Adipocyte (in vitro differentiated cells): ENCODE results near the gene HES6.
A peak's percentile ranks its signal among the peaks of the same experiment; 100 is the strongest.

Experiments
- DNase-seq: peaks from one replicate; pipeline ENCODE4 v3.0.0-alpha.2; 2015; ENCODE audit warnings: low read depth
- H3K27me3 ChIP-seq: replicated peaks from 2 replicates; pipeline ENCODE4 v1.7.0; 2013; ENCODE audit warnings: mild to moderate bottlenecking, low read length, moderate library complexity; ENCODE audit not compliant: control insufficient read depth, insufficient read depth
- H3K36me3 ChIP-seq: 2 replicates; pipeline ENCODE4 v1.7.0; 2013; ENCODE audit warnings: low read length, mild to moderate bottlenecking, moderate library complexity; ENCODE audit not compliant: control insufficient read depth, insufficient read depth, severe bottlenecking
- H3K4me1 ChIP-seq: 2 replicates; pipeline ENCODE4 v1.7.0; 2013; ENCODE audit warnings: mild to moderate bottlenecking, low read length, moderate library complexity; ENCODE audit not compliant: control insufficient read depth, insufficient read depth
- H3K4me3 ChIP-seq: 2 replicates; pipeline ENCODE4 v1.7.0; 2013; ENCODE audit warnings: mild to moderate bottlenecking, low read length, moderate library complexity
- H3K9ac ChIP-seq: 2 replicates; pipeline ENCODE4 v1.7.0; 2013; ENCODE audit warnings: mild to moderate bottlenecking, low read length, moderate library complexity
- H3K9me3 ChIP-seq: 2 replicates; pipeline ENCODE4 v1.7.0; 2013; ENCODE audit warnings: mild to moderate bottlenecking, low read length, moderate library complexity; ENCODE audit not compliant: control insufficient read depth

Gene HES6, protein sequence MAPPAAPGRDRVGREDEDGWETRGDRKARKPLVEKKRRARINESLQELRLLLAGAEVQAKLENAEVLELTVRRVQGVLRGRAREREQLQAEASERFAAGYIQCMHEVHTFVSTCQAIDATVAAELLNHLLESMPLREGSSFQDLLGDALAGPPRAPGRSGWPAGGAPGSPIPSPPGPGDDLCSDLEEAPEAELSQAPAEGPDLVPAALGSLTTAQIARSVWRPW

DNA sequence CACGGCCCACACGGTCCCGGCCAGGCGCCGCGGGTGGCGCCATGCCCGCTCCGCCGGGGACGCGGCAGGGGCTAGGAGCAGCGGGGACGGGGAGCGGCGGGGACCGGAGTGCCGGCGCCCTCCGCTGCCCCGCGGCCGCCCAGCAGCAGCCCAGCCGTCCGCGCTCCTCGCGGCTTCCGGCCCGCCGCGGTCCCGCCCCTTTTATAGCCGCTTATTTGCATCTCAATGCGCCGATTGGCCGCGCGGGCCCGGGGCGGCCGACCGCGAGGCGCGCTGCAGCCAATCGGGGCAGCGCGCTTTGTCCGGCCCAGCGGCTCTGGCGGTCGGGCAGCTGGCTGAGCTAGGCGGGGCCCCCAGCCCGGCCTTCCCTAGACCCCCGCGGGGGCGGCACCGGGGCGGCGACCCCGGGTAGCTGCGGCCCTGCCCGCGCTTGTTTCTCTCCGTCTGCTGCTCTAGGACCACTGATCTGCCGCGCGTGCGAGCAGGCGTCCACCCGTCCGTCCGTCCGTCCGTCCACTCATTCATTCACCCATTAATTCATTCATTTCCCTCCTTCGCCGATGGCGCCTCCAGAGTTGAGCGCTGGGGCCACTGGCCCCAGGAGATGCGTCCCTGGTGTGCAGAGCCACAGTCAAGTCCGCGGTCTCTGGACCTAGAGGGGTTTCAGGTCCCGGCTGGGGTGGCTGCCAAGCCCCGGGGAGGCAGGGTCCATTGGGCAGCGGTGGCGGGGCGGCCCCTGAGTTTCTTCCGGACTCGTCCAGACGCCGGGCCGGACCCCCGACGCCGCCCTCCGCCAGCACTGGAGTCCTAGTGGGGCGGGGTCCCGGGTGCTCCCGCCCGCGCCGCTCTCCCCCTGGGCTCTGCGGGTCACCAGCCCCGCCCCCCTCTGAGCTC, at the start of gene HES6:
Gene HES6 (minus strand): TSS at position 176 of the 894 bp plus-strand sequence. CDS start 133 bp downstream, at position 43.
- peaks cover 19% of the 10 kb centered on the region for H3K4me1 ChIP-seq
- H3K36me3 ChIP-seq = no peaks in the 10 kb centered on the region
- peak within 1 kb of the TSS; percentile 75 for H3K4me3 ChIP-seq
- DNase-seq = peak; percentile 97
- peaks cover 34% of the 10 kb centered on the region for H3K27me3 ChIP-seq
- H3K9me3 ChIP-seq = no peaks in the 10 kb centered on the region
- H3K9ac ChIP-seq = no peak within 1 kb of the TSS

- Histone ChIP-seq H3K4me1 (peaks cover 36% of the 10 kb centered on the region), H3K9me3 (no peaks in the 10 kb centered on the region), H3K36me3 (no peaks in the 10 kb centered on the region), H3K27me3 (peaks cover 3% of the 10 kb centered on the region), H3K4me3 (peak overlapping the region; percentile 90), H3K9ac (peak overlapping the region; percentile 87)
- no peak for DNase-seq
These were observed 49.7 kb upstream of the HES6 start for GRCh38 chr2:238289574-238289973.

GRCh38 chr2:238288650-238289573, 49.1 kb upstream of the HES6 start:
- DNase-seq = peak; percentile 98
- Histone ChIP-seq H3K9ac (peak overlapping the region; percentile 87), H3K4me1 (peaks cover 36% of the 10 kb centered on the region), H3K4me3 (peak overlapping the region; percentile 90), H3K27me3 (no peaks in the 10 kb centered on the region), H3K9me3 (no peaks in the 10 kb centered on the region), H3K36me3 (no peaks in the 10 kb centered on the region)

DNA sequence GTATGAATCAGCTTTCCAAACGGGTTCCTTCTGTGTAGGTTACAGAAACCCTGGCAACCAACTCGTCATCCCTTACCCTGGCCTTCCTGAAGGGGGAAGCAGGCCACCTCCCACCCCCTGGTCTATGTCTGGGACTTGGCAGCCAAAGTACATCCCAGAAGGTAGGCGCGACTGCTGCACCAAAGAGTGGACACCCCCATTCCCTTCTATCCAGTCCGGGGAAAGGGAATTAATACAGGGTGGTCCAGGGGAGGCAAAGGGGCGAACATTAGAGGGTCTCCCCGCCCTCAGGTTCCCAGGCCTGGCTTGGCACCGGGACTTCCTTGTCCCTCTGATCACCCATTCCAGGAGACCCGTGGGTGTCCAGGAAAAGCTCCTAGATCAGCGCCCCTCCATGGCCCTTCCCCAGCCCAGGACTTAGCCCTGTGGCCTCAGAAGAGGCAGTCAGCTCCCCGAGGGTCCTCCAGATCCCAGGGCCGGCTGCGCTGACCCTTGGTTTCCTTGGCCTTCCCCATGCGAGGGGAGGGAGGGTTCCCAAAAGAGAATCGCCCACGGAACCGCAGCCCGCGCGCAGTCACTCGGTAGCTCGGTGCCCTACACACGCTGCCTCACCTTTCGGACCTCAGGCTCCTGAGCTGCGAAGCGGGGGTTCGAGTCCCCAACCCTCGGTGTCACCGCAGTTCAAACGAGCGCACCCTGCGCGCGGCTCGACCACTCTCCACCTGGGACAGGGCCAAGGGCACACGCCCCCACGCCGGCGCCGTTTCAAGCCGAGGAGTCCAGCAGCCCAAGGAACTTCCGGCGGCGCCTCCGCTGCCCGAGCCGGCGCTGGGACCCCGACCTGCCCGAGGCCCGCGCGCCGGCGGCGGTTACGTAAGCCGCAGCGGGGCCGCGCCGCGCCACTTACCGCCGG, 48.2 kb upstream of the HES6 start, which contains the start of gene PER2:
Gene PER2 (minus strand): TSS at position 874 of the 913 bp plus-strand sequence. CDS start 10,674 bp downstream, outside the sequence.
- Histone ChIP-seq H3K27me3 (no peaks in the 10 kb centered on the region), H3K36me3 (no peaks in the 10 kb centered on the region), H3K4me3 (peak within 1 kb of the TSS; percentile 90), H3K4me1 (peaks cover 36% of the 10 kb centered on the region), H3K9me3 (no peaks in the 10 kb centered on the region), H3K9ac (peak within 1 kb of the TSS; percentile 87)
- DNase-seq = peak; percentile 88

- Histone ChIP-seq H3K27me3 (no peaks in the 10 kb centered on the region), H3K4me1 (peaks cover 36% of the 10 kb centered on the region), H3K9ac (peak overlapping the region; percentile 87), H3K4me3 (peak overlapping the region; percentile 90), H3K36me3 (no peaks in the 10 kb centered on the region), H3K9me3 (no peaks in the 10 kb centered on the region)
- DNase-seq = peak; percentile 9
These were observed 47.3 kb upstream of the HES6 start for GRCh38 chr2:238286987-238287736.

DNA sequence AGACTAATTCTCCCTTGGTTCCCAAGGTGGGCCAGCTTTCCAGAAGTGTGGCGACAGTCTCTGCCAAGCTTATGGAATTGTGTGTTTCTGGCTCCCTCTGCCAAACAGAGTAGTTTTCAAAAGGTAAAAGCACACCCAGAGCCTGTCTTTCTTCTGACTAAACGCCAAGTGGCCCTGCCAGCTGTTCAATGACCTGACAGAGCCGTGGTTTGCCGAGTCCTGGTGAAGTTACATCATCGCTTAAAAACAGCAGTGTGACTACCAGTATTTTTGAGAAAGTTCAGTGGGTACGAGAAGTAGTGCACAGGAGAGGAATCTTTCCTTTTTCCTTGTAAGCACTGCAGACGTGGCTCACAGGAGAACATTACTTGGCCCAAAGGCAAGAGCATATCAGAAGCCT, 46.7 kb upstream of the HES6 start:
- Histone ChIP-seq H3K4me3 (peak overlapping the region; percentile 90), H3K9ac (peak overlapping the region; percentile 57), H3K36me3 (no peaks in the 10 kb centered on the region)

GRCh38 chr2:238286095-238286494, 46.3 kb upstream of the HES6 start:
- Histone ChIP-seq H3K27me3 (no peaks in the 10 kb centered on the region), H3K36me3 (no peaks in the 10 kb centered on the region), H3K9me3 (no peaks in the 10 kb centered on the region), H3K4me1 (peaks cover 36% of the 10 kb centered on the region), H3K9ac (peak overlapping the region; percentile 57), H3K4me3 (peak overlapping the region; percentile 63)
- no peak for DNase-seq

More for the DNA sequence above, 46.7 kb upstream of the HES6 start:
- H3K4me1 ChIP-seq = peaks cover 36% of the 10 kb centered on the region
- H3K27me3 ChIP-seq = no peaks in the 10 kb centered on the region
- DNase-seq = peak; percentile 49
- H3K9me3 ChIP-seq = no peaks in the 10 kb centered on the region

GRCh38 chr2:238285653-238286082, 45.8 kb upstream of the HES6 start:
- Histone ChIP-seq H3K9ac (peak overlapping the region; percentile 69), H3K4me1 (peaks cover 36% of the 10 kb centered on the region), H3K4me3 (peak overlapping the region; percentile 63), H3K27me3 (no peaks in the 10 kb centered on the region), H3K36me3 (no peaks in the 10 kb centered on the region), H3K9me3 (no peaks in the 10 kb centered on the region)
- DNase-seq = peak; percentile 98

- H3K36me3 ChIP-seq = no peaks in the 10 kb centered on the region
- peak overlapping the region; percentile 63 for H3K4me3 ChIP-seq
These were observed 45.1 kb upstream of the HES6 start for GRCh38 chr2:238284802-238285515.

More at GRCh38 chr2:238284802-238285515, 45.1 kb upstream of the HES6 start:
- H3K27me3 ChIP-seq = no peaks in the 10 kb centered on the region
- H3K4me1 ChIP-seq = peaks cover 36% of the 10 kb centered on the region
- DNase-seq = no peak
- no peaks in the 10 kb centered on the region for H3K9me3 ChIP-seq
- peak overlapping the region; percentile 69 for H3K9ac ChIP-seq
